GM19395 (cell line): ENCODE measurements around the gene PNCK.
"Not testable (repeated sequence)": the region's sequence is repeated elsewhere in the genome, so short reads cannot be mapped to it uniquely, and the experiment has no call there.

Source experiments
- ATAC-seq: cut with Tn5 transposase; IDR thresholded peaks from one replicate; pipeline ENCODE4 v1.9.1; 2021; ENCODE audit warnings: mild to moderate bottlenecking, moderate library complexity; ENCODE audit not compliant: unreplicated experiment

Gene PNCK

GRCh38 chrX:153673428-153674218 lies at the start of gene PNCK:
PNCK (minus strand) TSS chrX:153673813; CDS start chrX:153673076, 737 bp downstream.
- no peak for ATAC-seq

GRCh38 chrX:153722704-153723350 lies 49.2 kb upstream of the PNCK start:
- no peak for ATAC-seq

- no peak for ATAC-seq
These were observed 46.1 kb upstream of the PNCK start for GRCh38 chrX:153719701-153720100.

DNA sequence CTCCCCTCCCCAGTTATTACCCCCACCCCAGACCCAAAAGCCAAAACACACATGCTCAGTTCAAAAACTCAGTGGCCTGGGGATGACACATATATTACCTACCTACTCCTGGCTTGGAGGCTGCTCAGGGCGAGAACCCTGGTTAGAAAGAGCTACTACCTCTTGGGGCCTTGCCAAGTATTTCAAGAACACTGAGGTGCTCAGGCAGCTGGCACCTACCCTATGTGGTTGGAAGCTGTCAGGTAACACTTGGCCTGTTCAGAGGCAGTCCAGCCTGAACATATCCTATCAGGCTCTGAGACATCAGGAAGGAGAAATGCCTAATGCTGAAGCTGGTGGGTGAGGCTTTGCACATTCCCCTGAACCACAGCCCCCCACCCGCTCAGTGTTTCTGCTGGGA lies 45.6 kb upstream of the PNCK start:
- ATAC-seq: no peak

DNA sequence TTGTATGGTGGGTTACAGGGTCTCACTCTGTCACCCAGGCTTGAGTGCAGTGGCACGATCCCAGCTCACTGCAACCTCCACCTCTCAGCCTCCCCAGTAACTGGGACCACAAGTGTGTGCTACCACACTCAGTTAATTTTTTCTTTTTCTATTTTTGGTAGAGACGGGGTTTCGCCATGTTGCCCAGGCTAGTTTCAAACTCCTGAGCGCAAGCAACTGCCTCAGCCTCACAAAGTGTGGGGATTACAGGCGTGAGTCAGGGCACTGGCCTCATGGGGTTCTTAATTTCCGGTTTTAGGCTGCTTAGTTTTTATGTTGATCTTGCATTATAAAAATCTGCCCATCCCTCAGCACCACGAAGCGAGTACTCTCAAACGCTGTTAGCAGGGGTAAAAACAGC lies 43.8 kb upstream of the PNCK start:
- ATAC-seq: no peak

DNA sequence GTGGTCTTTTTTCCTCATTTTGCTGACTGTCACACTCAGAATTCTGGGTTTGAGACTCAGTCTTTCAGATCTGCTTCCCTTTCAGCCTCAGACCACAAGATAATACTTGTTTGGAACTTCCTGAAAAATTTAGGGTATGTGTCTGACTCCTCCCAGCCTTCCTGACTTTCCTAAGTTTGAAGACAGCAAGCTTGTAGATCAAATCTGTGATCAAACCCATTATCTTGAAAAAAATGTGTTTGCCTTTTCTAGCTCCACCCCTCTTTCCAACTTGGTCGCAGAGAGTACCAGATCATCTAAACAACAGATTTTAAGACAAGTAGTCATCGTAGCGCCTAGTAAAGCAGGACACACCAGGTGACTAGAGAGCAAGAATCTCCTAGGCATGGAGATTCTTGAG lies 40.6 kb upstream of the PNCK start:
- ATAC-seq: no peak

GRCh38 chrX:153709726-153710674 lies 36.4 kb upstream of the PNCK start:
- no peak for ATAC-seq

DNA sequence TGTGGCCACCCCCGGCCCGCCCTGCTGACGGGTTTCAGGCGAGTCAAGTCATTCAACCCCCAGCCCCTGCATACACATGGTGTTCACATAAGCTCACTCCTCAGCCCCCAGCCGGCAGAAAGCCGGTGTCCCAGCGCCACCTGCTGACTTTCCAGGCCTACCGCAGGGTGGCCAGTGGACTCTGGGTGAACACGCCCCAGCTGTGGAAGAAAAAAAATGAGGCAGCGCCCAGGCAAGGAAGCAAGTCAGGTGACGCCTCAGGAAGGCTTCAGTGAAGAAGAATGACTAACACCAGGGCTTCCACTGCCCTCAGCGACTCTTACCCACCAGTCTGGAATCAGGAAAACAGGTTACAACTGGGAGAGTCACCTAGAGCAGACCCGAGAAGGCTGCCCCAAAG lies 34.8 kb upstream of the PNCK start:
- ATAC-seq: no peak

DNA sequence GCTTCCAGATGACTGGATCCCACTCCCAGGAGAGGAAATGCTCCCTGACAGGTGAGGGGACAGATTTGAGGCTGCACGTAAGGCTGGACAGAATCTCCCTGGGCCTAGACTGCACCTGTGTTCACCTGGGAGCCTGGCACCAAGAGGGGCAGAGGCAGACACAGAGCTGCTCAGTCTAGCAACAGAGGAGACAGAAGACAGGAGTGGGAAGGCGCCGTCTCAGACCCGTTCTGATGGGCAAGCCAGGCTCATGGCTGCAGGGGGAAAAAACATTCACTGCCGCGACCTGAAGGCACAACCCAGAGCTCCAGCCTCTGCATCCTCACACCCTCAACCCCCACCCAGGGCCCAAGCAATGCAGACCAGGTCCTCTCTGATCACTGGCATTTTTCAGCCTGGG lies 33.8 kb upstream of the PNCK start:
- no peak for ATAC-seq

- ATAC-seq: no peak
These were observed 33.2 kb upstream of the PNCK start for GRCh38 chrX:153706799-153707198.

DNA sequence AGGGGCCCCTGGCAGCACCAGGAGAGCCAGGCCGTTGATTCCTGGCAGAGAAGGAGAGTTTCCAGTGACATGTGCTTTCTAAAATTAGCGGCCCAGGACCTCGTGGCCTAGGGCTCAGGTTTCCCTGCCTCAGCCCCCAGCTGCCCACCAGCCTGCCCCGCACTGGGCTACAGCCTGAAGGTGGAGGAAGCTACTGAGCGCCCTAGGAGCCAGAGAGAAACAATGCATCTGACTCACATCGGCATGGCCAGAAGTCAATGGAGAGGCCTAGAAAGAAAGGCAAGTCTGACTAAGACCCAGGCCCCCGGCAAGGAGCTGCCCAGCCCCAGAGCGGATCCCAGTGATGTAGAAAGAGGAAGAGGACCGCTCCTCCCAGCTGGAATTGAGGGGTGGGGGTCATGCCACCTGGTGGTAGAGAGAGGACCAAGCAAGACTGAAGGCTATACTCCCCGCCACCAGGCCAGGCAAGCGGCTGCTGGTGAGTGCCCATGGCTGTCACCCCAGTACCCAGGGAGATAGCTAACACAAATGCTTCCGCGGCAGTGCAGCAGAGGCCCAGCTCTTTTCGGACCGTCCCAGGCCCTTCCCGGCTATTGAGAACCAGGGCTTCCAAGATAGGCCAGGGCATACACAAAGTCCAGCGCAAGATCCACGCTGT lies 31.9 kb upstream of the PNCK start:
- ATAC-seq: not testable (repeated sequence)

GRCh38 chrX:153704631-153705402 lies 31.2 kb upstream of the PNCK start:
- ATAC-seq: not testable (repeated sequence)

GRCh38 chrX:153704021-153704526 lies 30.5 kb upstream of the PNCK start:
- no peak for ATAC-seq

DNA sequence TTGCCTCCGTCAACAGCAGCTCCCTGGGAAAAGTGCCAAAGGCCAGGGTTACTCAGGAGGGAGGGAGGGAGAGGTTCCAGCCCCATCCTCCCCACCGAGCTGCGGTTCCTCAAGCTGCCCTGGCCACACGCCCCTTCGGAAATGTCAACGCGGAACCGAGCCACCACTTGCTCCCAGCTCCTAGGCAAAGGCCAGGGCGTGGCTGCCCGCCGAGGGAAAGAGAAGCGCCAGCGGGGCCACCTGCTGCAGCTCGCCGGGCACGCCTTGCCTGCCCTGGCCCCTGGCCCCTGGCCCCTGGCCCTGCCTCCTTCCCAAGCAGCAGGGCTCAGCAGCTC lies 29.4 kb upstream of the PNCK start:
- no peak for ATAC-seq

- no peak for ATAC-seq
These were observed 28.9 kb upstream of the PNCK start for GRCh38 chrX:153702336-153703035.

- no peak for ATAC-seq
These were observed 28.1 kb upstream of the PNCK start for GRCh38 chrX:153701706-153702105.

- ATAC-seq: no peak
These were observed 27.4 kb upstream of the PNCK start for GRCh38 chrX:153700967-153701366.

- ATAC-seq: no peak
These were observed 26.8 kb upstream of the PNCK start for GRCh38 chrX:153700376-153700945.

DNA sequence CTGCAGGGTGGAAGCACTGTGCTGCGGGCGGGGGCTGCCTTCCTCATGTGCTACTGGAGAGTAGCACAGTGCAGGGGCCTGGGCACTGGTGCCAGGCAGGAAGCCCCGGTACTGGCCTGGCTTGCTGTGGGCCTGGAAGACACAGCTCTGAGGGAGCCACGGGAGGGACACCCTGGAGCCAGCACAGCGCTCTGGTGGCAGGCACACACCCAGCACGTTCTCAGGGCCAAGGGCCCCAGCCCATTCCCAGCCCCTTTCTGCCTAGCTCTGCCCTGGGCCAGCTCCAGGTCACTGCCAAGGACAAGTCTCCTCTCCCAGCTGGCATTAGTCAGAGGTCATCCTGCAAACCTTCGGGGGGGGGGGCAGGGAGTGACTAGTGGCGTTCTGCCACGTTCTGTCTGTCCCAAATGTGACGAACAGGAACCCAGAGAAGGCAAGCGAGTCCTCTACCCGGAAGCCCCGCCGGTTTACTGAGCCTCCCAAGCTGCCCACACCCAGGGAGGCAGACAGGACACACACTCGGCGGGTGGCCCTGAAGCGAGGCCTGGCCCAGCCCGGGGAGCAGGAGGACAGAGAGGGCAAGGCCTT lies 26.3 kb upstream of the PNCK start:
- ATAC-seq: not testable (repeated sequence)
